Karpas-422 (cell line): ENCODE measurements around the gene MBNL2. TPM values are rescaled to one million over a fixed set of nuclear protein-coding genes. Genes with fewer than 3 reads are reported as not detected.

ENCODE experiments used
- DNase-seq: peaks from one replicate; pipeline ENCODE4 v3.0.0-alpha.2; 2015
- H2AFZ ChIP-seq: fragments of 200-600 bp; sonication (generic); 2 replicates; pipeline ENCODE4 v1.6.1; 2014; ENCODE audit warnings: antibody characterized with exemption, low read length, mixed read lengths
- H3K27ac ChIP-seq: fragments of 200-600 bp; sonication (generic); 2 replicates; pipeline ENCODE4 v1.5.1; 2014; ENCODE audit warnings: mild to moderate bottlenecking, low read length, moderate library complexity
- H3K27me3 ChIP-seq: fragments of 200-600 bp; sonication (generic); 2 replicates; pipeline ENCODE4 v1.6.1; 2014; ENCODE audit warnings: low read length, mixed read lengths
- H3K36me3 ChIP-seq: fragments of 200-600 bp; sonication (generic); 2 replicates; pipeline ENCODE4 v1.6.1; 2014; ENCODE audit warnings: low read length, mixed read lengths; ENCODE audit not compliant: insufficient read depth
- H3K4me1 ChIP-seq: fragments of 200-600 bp; sonication (generic); 2 replicates; pipeline ENCODE4 v1.6.1; 2014; ENCODE audit warnings: mild to moderate bottlenecking, low read length, mixed read lengths
- H3K4me2 ChIP-seq: fragments of 200-600 bp; sonication (generic); 2 replicates; pipeline ENCODE4 v1.6.1; 2014; ENCODE audit warnings: low read length, low read depth, mild to moderate bottlenecking; ENCODE audit not compliant: poor library complexity, severe bottlenecking
- H3K4me3 ChIP-seq: fragments of 200-600 bp; sonication (generic); 2 replicates; pipeline ENCODE4 v1.5.1; 2014; ENCODE audit warnings: mild to moderate bottlenecking, antibody characterized with exemption, low read length, mixed read lengths
- H3K79me2 ChIP-seq: fragments of 200-600 bp; sonication (generic); 2 replicates; pipeline ENCODE4 v1.6.1; 2014; ENCODE audit warnings: mild to moderate bottlenecking, low read length, mixed read lengths
- H3K9ac ChIP-seq: fragments of 200-600 bp; sonication (generic); 2 replicates; pipeline ENCODE4 v1.6.0; 2014; ENCODE audit warnings: low read length
- H3K9me2 ChIP-seq: fragments of 200-600 bp; sonication (generic), shearing (Covaris generic); replicated peaks from 2 replicates; pipeline ENCODE4 v1.6.0; 2014; ENCODE audit warnings: mild to moderate bottlenecking, low read length, moderate library complexity; ENCODE audit not compliant: insufficient read depth
- H3K9me3 ChIP-seq: fragments of 300-700, 200-600 bp; sonication (generic); 2 replicates; pipeline ENCODE4 v1.6.1; 2014; ENCODE audit warnings: low read length, mixed read lengths
- H4K20me1 ChIP-seq: fragments of 200-600 bp; sonication (generic); 2 replicates; pipeline ENCODE4 v1.6.1; 2014; ENCODE audit warnings: mild to moderate bottlenecking, antibody characterized with exemption, low read length, low read depth; ENCODE audit not compliant: insufficient read depth
- total RNA-seq: library from RNA; depleted of rRNA; stranded (reverse); fragments of >200 nt; shearing (Covaris generic); gene quantifications from 2 replicates; pipeline ENCODE4 v1.2.3, GENCODE V29; 2014; ENCODE audit warnings: low replicate concordance

The MBNL2 gene
- total RNA-seq, 1 experiment from 2014 or later: 8.5 TPM

GRCh38 chr13:97313551-97314260 lies 91.6 kb downstream of the MBNL2 start:
- Histone ChIP-seq H3K9me3 (no peaks in the 10 kb centered on the region), H3K27ac (no peak overlapping the region), H3K79me2 (no peaks in the 10 kb centered on the region), H3K27me3 (no peaks in the 10 kb centered on the region), H3K4me2 (no peak overlapping the region), H3K36me3 (no peaks in the 10 kb centered on the region), H3K4me1 (no peaks in the 10 kb centered on the region), H3K9me2 (no peaks in the 10 kb centered on the region), H2AFZ (no peak overlapping the region), H3K4me3 (no peak overlapping the region), H4K20me1 (no peaks in the 10 kb centered on the region; the same call in 1 of the 2 replicates), H3K9ac (no peak overlapping the region)
- DNase-seq: no peak

GRCh38 chr13:97316390-97316789 lies 94.3 kb downstream of the MBNL2 start:
- Histone ChIP-seq H3K27ac (no peak overlapping the region), H4K20me1 (peaks cover 3% of the 10 kb centered on the region; the same call in 1 of the 2 replicates), H3K9me2 (no peaks in the 10 kb centered on the region), H3K9ac (no peak overlapping the region), H3K36me3 (no peaks in the 10 kb centered on the region), H2AFZ (no peak overlapping the region), H3K9me3 (no peaks in the 10 kb centered on the region), H3K79me2 (no peaks in the 10 kb centered on the region), H3K4me2 (no peak overlapping the region), H3K4me3 (no peak overlapping the region), H3K4me1 (no peaks in the 10 kb centered on the region), H3K27me3 (no peaks in the 10 kb centered on the region)
- no peak for DNase-seq

DNA sequence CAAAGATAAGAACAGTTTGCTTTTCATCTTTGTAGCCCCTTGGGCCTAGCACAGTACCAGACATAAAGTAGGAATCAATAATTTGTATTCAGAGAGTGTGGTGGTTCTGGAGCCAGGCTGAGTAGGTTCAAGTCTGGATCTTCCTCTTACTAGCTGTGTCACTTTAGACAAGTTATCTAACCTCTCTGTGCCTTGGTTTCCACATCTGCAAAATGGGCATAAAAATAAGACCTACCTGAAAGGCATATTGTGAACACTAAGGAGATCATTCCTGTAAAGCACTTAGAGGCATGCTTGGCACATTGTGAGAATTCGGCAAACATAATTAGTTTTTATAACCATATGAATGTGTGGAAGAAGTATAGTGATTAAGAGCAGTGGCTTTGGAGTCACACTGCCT lies 95.8 kb downstream of the MBNL2 start:
- H3K36me3 ChIP-seq: no peaks in the 10 kb centered on the region
- DNase-seq: no peak
- H3K27me3 ChIP-seq: no peaks in the 10 kb centered on the region
- no peaks in the 10 kb centered on the region for H3K9me2 ChIP-seq
- H3K79me2 ChIP-seq: no peaks in the 10 kb centered on the region
- H3K4me3 ChIP-seq: no peak overlapping the region
- no peak overlapping the region for H3K4me2 ChIP-seq
- no peaks in the 10 kb centered on the region for H3K9me3 ChIP-seq
- no peak overlapping the region for H2AFZ ChIP-seq
- H3K4me1 ChIP-seq: no peaks in the 10 kb centered on the region
- H3K9ac ChIP-seq: no peak overlapping the region
- H3K27ac ChIP-seq: no peak overlapping the region
- peaks cover 7% of the 10 kb centered on the region; the same call in 1 of the 2 replicates for H4K20me1 ChIP-seq

- Histone ChIP-seq H3K36me3 (no peaks in the 10 kb centered on the region), H3K9me3 (no peaks in the 10 kb centered on the region), H3K9ac (no peak overlapping the region), H4K20me1 (peaks cover 12% of the 10 kb centered on the region; the same call in 1 of the 2 replicates), H3K4me3 (no peak overlapping the region), H3K4me2 (no peak overlapping the region), H3K27me3 (no peaks in the 10 kb centered on the region), H3K4me1 (no peaks in the 10 kb centered on the region), H3K27ac (no peak overlapping the region), H2AFZ (no peak overlapping the region), H3K9me2 (no peaks in the 10 kb centered on the region), H3K79me2 (no peaks in the 10 kb centered on the region)
- no peak for DNase-seq
Measured at GRCh38 chr13:97318532-97318931, 96.4 kb downstream of the MBNL2 start.

DNA sequence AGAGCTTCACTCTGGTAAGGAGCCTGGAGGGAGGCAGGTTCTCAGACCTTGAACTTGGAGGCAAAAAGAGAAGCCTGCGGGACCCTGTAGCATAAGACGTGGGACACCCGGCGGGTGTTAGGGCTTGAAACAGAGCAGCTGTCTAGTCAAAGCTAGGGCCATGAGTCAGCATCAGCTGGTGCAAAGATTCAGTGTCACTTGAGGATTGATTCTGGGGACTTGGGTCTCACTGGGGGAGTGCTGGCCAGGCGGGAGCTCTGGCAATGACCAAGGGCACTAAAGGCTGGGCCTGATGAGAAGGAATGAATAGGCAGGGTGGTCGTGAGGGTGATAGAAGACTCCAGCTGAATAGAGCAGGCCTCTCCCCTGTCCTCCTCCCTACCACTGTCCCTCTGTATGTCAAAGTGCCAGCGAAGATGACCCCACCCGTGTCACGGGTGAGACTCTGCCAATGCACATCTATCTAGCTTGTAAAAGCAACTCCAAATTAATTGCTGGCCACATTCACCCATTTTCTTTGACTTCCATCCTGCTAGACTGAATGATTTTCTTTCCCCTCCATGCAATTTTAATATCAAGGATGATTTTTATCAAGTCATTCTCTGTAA lies 97.1 kb downstream of the MBNL2 start:
- Histone ChIP-seq H3K4me1 (no peaks in the 10 kb centered on the region), H2AFZ (no peak overlapping the region)
- DNase-seq: no peak

DNA sequence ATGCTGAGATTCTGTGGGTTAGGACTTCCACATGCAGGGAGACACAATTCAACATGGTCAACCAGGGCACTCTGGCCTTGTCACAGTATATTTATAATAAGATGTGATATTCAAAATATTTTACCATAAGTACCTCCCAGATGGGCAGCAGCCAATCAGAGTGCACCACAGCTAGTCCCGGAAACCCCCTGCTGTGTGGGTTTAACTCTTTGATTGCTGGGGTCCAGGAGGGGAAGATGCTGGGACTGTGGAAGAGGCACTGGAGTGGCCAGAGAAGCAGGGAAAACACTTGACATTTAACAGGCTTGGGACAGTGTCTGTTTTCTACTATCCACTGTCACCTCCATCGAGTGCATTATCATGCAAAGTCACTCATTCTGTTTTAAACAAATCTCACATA lies 99.0 kb downstream of the MBNL2 start:
- H3K27me3 ChIP-seq: no peaks in the 10 kb centered on the region
- H2AFZ ChIP-seq: no peak overlapping the region
- no peak overlapping the region for H3K4me2 ChIP-seq
- no peaks in the 10 kb centered on the region for H3K4me1 ChIP-seq
- no peak overlapping the region for H3K9ac ChIP-seq
- no peak overlapping the region for H3K4me3 ChIP-seq
- no peaks in the 10 kb centered on the region for H3K9me2 ChIP-seq
- no peak for DNase-seq
- H3K27ac ChIP-seq: no peak overlapping the region
- no peaks in the 10 kb centered on the region for H3K36me3 ChIP-seq
- H3K9me3 ChIP-seq: no peaks in the 10 kb centered on the region
- no peaks in the 10 kb centered on the region for H3K79me2 ChIP-seq
- H4K20me1 ChIP-seq: peaks cover 12% of the 10 kb centered on the region; the same call in 1 of the 2 replicates

More for the DNA sequence above, 97.1 kb downstream of the MBNL2 start:
- Histone ChIP-seq H3K4me2 (no peak overlapping the region), H3K9me3 (no peaks in the 10 kb centered on the region), H3K27ac (no peak overlapping the region), H3K27me3 (no peaks in the 10 kb centered on the region), H3K4me3 (no peak overlapping the region), H3K9me2 (no peaks in the 10 kb centered on the region), H3K36me3 (no peaks in the 10 kb centered on the region), H3K79me2 (no peaks in the 10 kb centered on the region), H4K20me1 (peaks cover 12% of the 10 kb centered on the region; the same call in 1 of the 2 replicates), H3K9ac (no peak overlapping the region)

- no peaks in the 10 kb centered on the region for H3K79me2 ChIP-seq
- H3K4me3 ChIP-seq: no peak overlapping the region
- H2AFZ ChIP-seq: no peak overlapping the region
- H3K27me3 ChIP-seq: no peaks in the 10 kb centered on the region
- no peaks in the 10 kb centered on the region for H3K4me1 ChIP-seq
- no peak overlapping the region for H3K9ac ChIP-seq
- no peak overlapping the region for H3K4me2 ChIP-seq
- peaks cover 12% of the 10 kb centered on the region; the same call in 1 of the 2 replicates for H4K20me1 ChIP-seq
- no peaks in the 10 kb centered on the region for H3K9me3 ChIP-seq
- no peaks in the 10 kb centered on the region for H3K9me2 ChIP-seq
- no peaks in the 10 kb centered on the region for H3K36me3 ChIP-seq
- no peak overlapping the region for H3K27ac ChIP-seq
- no peak for DNase-seq
Measured at GRCh38 chr13:97321616-97322321, 99.6 kb downstream of the MBNL2 start.

DNA sequence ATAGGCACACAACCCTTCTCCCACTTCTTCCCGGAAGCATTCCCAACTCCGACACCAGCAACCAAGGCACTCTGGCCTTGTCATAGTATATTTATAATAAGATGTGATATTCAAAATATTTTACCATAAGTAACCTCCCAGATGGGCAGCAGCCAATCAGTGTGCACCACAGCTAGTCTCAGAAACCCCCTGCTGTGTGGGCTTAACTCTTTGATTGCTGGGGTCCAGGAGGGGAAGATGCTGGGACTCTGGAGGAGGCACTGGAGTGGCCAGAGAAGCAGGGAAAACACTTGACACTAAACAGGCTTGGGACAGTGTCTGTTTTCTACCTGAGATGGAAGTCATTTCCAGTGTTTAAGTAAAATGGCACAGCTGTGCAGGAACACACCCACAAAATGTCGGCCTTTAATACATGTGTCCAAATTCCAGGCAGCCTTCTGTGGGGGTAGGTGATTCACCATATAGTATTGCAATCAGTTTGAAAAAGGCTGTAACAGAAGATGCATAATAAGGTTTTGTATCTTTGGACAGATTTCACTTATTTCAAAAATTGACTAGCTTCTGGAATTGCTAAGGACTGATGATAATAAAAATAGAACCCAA lies 100.7 kb downstream of the MBNL2 start:
- no peaks in the 10 kb centered on the region for H3K79me2 ChIP-seq
- no peak overlapping the region for H2AFZ ChIP-seq
- H3K4me1 ChIP-seq: no peaks in the 10 kb centered on the region

More for the DNA sequence above, 100.7 kb downstream of the MBNL2 start:
- Histone ChIP-seq H3K9ac (no peak overlapping the region), H3K4me2 (no peak overlapping the region), H3K9me2 (no peaks in the 10 kb centered on the region), H3K27ac (no peak overlapping the region), H3K36me3 (no peaks in the 10 kb centered on the region), H3K9me3 (no peaks in the 10 kb centered on the region), H3K4me3 (no peak overlapping the region), H4K20me1 (0 out of 2 replicates have a peak, but pooled peaks cover 12% of the 10 kb centered on the region), H3K27me3 (no peaks in the 10 kb centered on the region)
- no peak for DNase-seq
